SK-N-SH treated with all-trans-retinoic acid at 6 μM for 48 hours (cell line): ENCODE measurements around the gene ZBTB4.

Experiments used
- ATAC-seq: fragments of 200-7000 bp; cut with Tn5 transposase; 3 replicates; pipeline ENCODE4 v1.9.1; 2020; ENCODE audit warnings: mild to moderate bottlenecking, moderate library complexity
- ARNTL ChIP-seq: fragments of 450-650 bp; formaldehyde crosslinking; IDR thresholded peaks from 2 replicates; pipeline ENCODE4 v1.5.0; 2020; ENCODE audit warnings: low read depth, mild to moderate bottlenecking, moderate library complexity, borderline replicate concordance
- BACH2 ChIP-seq: fragments of 250-450 bp; sonication (Bioruptor Pico); IDR thresholded peaks from 2 replicates; pipeline ENCODE4 v1.9.0; 2021; ENCODE audit warnings: mild to moderate bottlenecking, borderline replicate concordance
- CREB5 ChIP-seq: fragments of 250-450 bp; sonication (Bioruptor Pico); IDR thresholded peaks from 2 replicates; pipeline ENCODE4 v1.5.1; 2020; ENCODE audit warnings: low read depth, mild to moderate bottlenecking, moderate library complexity
- CSDC2 ChIP-seq: fragments of 250-450 bp; sonication (Bioruptor Pico); IDR thresholded peaks from 2 replicates; pipeline ENCODE4 v1.5.0; 2020; ENCODE audit warnings: mild to moderate bottlenecking, moderate library complexity
- ESRRG ChIP-seq: fragments of 250-450 bp; sonication (Bioruptor Pico); IDR thresholded peaks from 2 replicates; pipeline ENCODE4 v1.6.1; 2021; ENCODE audit warnings: mild to moderate bottlenecking
- GLIS3 ChIP-seq: fragments of 250-450 bp; sonication (Bioruptor Pico); IDR thresholded peaks from 2 replicates; pipeline ENCODE4 v1.5.0; 2020; ENCODE audit warnings: mild to moderate bottlenecking, moderate library complexity
- ISL1 ChIP-seq: fragments of 250-450 bp; sonication (Bioruptor Pico); IDR thresholded peaks from 2 replicates; pipeline ENCODE4 v2.1.2; 2022; ENCODE audit warnings: mild to moderate bottlenecking, moderate library complexity
- OSR1 ChIP-seq: fragments of 250-450 bp; sonication (Bioruptor Pico); IDR thresholded peaks from 2 replicates; pipeline ENCODE4 v1.8.0; 2022; ENCODE audit warnings: moderate library complexity, mild to moderate bottlenecking, inconsistent platforms
- POU6F1 ChIP-seq: fragments of 250-450 bp; sonication (Bioruptor Pico); IDR thresholded peaks from 2 replicates; pipeline ENCODE4 v1.8.0; 2021; ENCODE audit warnings: low read depth, mild to moderate bottlenecking, moderate library complexity, borderline replicate concordance
- PPARA ChIP-seq: fragments of 250-450 bp; sonication (Bioruptor Pico); IDR thresholded peaks from 2 replicates; pipeline ENCODE4 v1.5.0; 2020; ENCODE audit warnings: mild to moderate bottlenecking, borderline replicate concordance
- RARB ChIP-seq: fragments of 250-450 bp; sonication (Bioruptor Pico); IDR thresholded peaks from 2 replicates; pipeline ENCODE4 v1.8.0; 2021; ENCODE audit warnings: mild to moderate bottlenecking, moderate library complexity
- SNAI2 ChIP-seq: fragments of 250-450 bp; sonication (Bioruptor Pico); IDR thresholded peaks from 2 replicates; pipeline ENCODE4 v1.5.0; 2020; ENCODE audit warnings: mild to moderate bottlenecking, moderate library complexity
- TCF4 ChIP-seq: fragments of 250-450 bp; sonication (Bioruptor Pico); IDR thresholded peaks from 2 replicates; pipeline ENCODE4 v1.8.0; 2021; ENCODE audit warnings: mild to moderate bottlenecking, moderate library complexity, borderline replicate concordance
- TOX ChIP-seq: fragments of 250-450 bp; sonication (Bioruptor Pico); IDR thresholded peaks from 2 replicates; pipeline ENCODE4 v1.8.0; 2021; ENCODE audit warnings: mild to moderate bottlenecking, moderate library complexity, borderline replicate concordance
- TSHZ2 ChIP-seq: fragments of 250-450 bp; sonication (Bioruptor Pico); IDR thresholded peaks from 2 replicates; pipeline ENCODE4 v1.5.0; 2020; ENCODE audit warnings: mild to moderate bottlenecking, moderate library complexity
- ZC3H10 ChIP-seq: fragments of 250-450 bp; sonication (Bioruptor Pico); IDR thresholded peaks from 2 replicates; pipeline ENCODE4 v1.5.1; 2021; ENCODE audit warnings: mild to moderate bottlenecking, moderate library complexity
- ZFP3 ChIP-seq: fragments of 250-450 bp; sonication (Bioruptor Pico); IDR thresholded peaks from 2 replicates; pipeline ENCODE4 v1.5.0; 2020; ENCODE audit warnings: mild to moderate bottlenecking, moderate library complexity
- ZFP30 ChIP-seq: fragments of 450-650 bp; formaldehyde crosslinking; IDR thresholded peaks from 2 replicates; pipeline ENCODE4 v1.5.0; 2022; ENCODE audit warnings: mild to moderate bottlenecking, moderate library complexity
- ZNF565 ChIP-seq: fragments of 450-650 bp; formaldehyde crosslinking; conservative IDR thresholded peaks from 2 replicates; pipeline ENCODE4 v1.5.0; 2020; ENCODE audit warnings: low read depth, mild to moderate bottlenecking, moderate library complexity
- ZNF70 ChIP-seq: fragments of 450-650 bp; formaldehyde crosslinking; IDR thresholded peaks from 2 replicates; pipeline ENCODE4 v1.5.0; 2020; ENCODE audit warnings: mild to moderate bottlenecking, moderate library complexity
- ZNF8 ChIP-seq: fragments of 450-650 bp; formaldehyde crosslinking; IDR thresholded peaks from 2 replicates; pipeline ENCODE4 v1.5.0; 2020; ENCODE audit warnings: mild to moderate bottlenecking, moderate library complexity
- TF ChIP-seq, protein P1 (sequence below): fragments of 250-450 bp; sonication (Bioruptor Pico); IDR thresholded peaks from 2 replicates; pipeline ENCODE4 v1.8.0; 2020; ENCODE audit warnings: mild to moderate bottlenecking, moderate library complexity, borderline replicate concordance
- TF ChIP-seq, protein P2 (sequence below): fragments of 250-450 bp; sonication (Bioruptor Pico); IDR thresholded peaks from 2 replicates; pipeline ENCODE4 v1.5.1; 2021; ENCODE audit warnings: mild to moderate bottlenecking, moderate library complexity

Gene ZBTB4

GRCh38 chr17:7421186-7421585 lies 58.2 kb downstream of the ZBTB4 start:
- TF ChIP-seq GLIS3 (CRISPR knock-in tag) (no peak), OSR1 (CRISPR knock-in tag) (no peak), TCF4 (CRISPR knock-in tag) (no peak)
- no peak for ATAC-seq

- ATAC-seq = peak; percentile 15
- no peak for TF ChIP-seq ZNF70 (CRISPR knock-in tag)
- no peak for TF ChIP-seq ZFP30 (CRISPR knock-in tag)
- TF ChIP-seq BACH2 = no peak
- no peak for TF ChIP-seq ARNTL (CRISPR knock-in tag)
- no peak for TF ChIP-seq SNAI2
- no peak for TF ChIP-seq ESRRG (CRISPR knock-in tag)
- no peak for TF ChIP-seq ISL1
- no peak for TF ChIP-seq ZFP3 (CRISPR knock-in tag)
- TF ChIP-seq CSDC2 (CRISPR knock-in tag) = no peak
- TF ChIP-seq OSR1 (CRISPR knock-in tag) = no peak
- no peak for TF ChIP-seq CREB5 (CRISPR knock-in tag)
- no peak for TF ChIP-seq ZNF565
- TF ChIP-seq, protein P1, sequence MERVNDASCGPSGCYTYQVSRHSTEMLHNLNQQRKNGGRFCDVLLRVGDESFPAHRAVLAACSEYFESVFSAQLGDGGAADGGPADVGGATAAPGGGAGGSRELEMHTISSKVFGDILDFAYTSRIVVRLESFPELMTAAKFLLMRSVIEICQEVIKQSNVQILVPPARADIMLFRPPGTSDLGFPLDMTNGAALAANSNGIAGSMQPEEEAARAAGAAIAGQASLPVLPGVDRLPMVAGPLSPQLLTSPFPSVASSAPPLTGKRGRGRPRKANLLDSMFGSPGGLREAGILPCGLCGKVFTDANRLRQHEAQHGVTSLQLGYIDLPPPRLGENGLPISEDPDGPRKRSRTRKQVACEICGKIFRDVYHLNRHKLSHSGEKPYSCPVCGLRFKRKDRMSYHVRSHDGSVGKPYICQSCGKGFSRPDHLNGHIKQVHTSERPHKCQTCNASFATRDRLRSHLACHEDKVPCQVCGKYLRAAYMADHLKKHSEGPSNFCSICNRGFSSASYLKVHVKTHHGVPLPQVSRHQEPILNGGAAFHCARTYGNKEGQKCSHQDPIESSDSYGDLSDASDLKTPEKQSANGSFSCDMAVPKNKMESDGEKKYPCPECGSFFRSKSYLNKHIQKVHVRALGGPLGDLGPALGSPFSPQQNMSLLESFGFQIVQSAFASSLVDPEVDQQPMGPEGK (CRISPR knock-in tag) = no peak
- no peak for TF ChIP-seq POU6F1
- TF ChIP-seq RARB (CRISPR knock-in tag) = no peak
- no peak for TF ChIP-seq PPARA (CRISPR knock-in tag)
- TF ChIP-seq ZNF8 (CRISPR knock-in tag) = no peak
- TF ChIP-seq, protein P2, sequence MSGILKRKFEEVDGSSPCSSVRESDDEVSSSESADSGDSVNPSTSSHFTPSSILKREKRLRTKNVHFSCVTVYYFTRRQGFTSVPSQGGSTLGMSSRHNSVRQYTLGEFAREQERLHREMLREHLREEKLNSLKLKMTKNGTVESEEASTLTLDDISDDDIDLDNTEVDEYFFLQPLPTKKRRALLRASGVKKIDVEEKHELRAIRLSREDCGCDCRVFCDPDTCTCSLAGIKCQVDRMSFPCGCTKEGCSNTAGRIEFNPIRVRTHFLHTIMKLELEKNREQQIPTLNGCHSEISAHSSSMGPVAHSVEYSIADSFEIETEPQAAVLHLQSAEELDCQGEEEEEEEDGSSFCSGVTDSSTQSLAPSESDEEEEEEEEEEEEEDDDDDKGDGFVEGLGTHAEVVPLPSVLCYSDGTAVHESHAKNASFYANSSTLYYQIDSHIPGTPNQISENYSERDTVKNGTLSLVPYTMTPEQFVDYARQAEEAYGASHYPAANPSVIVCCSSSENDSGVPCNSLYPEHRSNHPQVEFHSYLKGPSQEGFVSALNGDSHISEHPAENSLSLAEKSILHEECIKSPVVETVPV (CRISPR knock-in tag) = no peak
These were observed 59.4 kb downstream of the ZBTB4 start, which contains the start of gene SPEM1 for GRCh38 chr17:7419819-7420610. Gene SPEM1, plus strand, starts transcription at chr17:7420324. Its CDS starts 61 bp downstream, at chr17:7420385.

DNA sequence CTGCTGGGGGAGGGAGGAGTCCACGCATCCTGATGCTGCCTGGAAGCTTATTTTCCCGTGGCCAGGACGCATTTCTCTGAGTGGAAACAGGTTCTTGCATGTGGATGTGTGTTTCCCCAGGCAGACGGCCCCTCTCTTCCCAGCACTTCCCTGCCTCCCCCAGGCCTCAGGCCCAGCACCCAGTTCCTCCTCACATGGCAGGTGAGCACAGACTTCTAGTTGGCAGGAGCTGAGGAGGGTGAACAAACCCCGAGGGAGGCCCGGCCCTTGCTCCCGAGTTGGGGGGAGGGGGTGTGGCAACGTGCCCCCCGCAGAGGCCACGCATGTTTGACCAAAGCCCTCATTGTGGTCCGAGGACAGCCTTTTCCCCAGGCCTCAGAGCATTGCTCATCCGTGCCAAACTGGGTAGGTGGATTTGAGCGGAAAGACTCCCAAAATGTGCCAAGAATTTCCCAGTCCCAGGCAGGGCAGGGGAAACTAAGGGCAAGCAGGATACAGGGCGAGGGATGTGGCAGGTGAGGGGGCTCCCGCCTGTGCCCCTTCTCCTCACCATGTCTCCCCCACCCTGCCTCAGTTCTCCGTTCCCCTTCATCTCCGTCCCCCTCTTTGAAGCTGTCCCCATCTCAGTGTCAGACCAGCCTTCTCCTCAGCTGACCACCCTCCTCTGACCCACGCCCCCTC lies 60.8 kb downstream of the ZBTB4 start:
- TF ChIP-seq ZFP3 (CRISPR knock-in tag) (no peak), TSHZ2 (CRISPR knock-in tag) (no peak), ARNTL (CRISPR knock-in tag) (no peak), ZC3H10 (CRISPR knock-in tag) (no peak), TCF4 (CRISPR knock-in tag) (no peak), PPARA (CRISPR knock-in tag) (no peak), ISL1 (no peak), BACH2 (no peak), ESRRG (CRISPR knock-in tag) (no peak), GLIS3 (CRISPR knock-in tag) (no peak), POU6F1 (no peak), TOX (CRISPR knock-in tag) (no peak), CSDC2 (CRISPR knock-in tag) (no peak), ZNF565 (no peak)
- TF ChIP-seq, all 23 proteins: peak for 0
- ATAC-seq = no peak
